GM19324 (cell line): Measurements from ENCODE around the gene GABRR2.
"Not testable (repeated sequence)": the region's sequence is repeated elsewhere in the genome, so short reads cannot be mapped to it uniquely, and the experiment has no call there.

Experiments used
- ATAC-seq: cut with Tn5 transposase; IDR thresholded peaks from one replicate; pipeline ENCODE4 v1.9.1; 2021; ENCODE audit warnings: mild to moderate bottlenecking, moderate library complexity; ENCODE audit not compliant: unreplicated experiment, low FRiP score

The GABRR2 gene

GRCh38 chr6:89264296-89264695 lies 50.8 kb downstream of the GABRR2 start:
- no peak for ATAC-seq

GRCh38 chr6:89260832-89261231 lies 54.3 kb downstream of the GABRR2 start:
- ATAC-seq = no peak

GRCh38 chr6:89260310-89260709 lies 54.8 kb downstream of the GABRR2 start:
- no peak for ATAC-seq

GRCh38 chr6:89258912-89259311 lies 56.2 kb downstream of the GABRR2 start:
- ATAC-seq = no peak

- no peak for ATAC-seq
These were observed 57.3 kb downstream of the GABRR2 start for GRCh38 chr6:89257781-89258180.

GRCh38 chr6:89257346-89257745 lies 57.8 kb downstream of the GABRR2 start:
- no peak for ATAC-seq

GRCh38 chr6:89255417-89255816 lies 59.7 kb downstream of the GABRR2 start:
- no peak for ATAC-seq

GRCh38 chr6:89254569-89254968 lies 60.5 kb downstream of the GABRR2 start:
- no peak for ATAC-seq

- ATAC-seq = no peak
These were observed 62.2 kb downstream of the GABRR2 start for GRCh38 chr6:89252907-89253306.

GRCh38 chr6:89251976-89252375 lies 63.1 kb downstream of the GABRR2 start:
- ATAC-seq = no peak

GRCh38 chr6:89251170-89251569 lies 63.9 kb downstream of the GABRR2 start:
- ATAC-seq = no peak

- ATAC-seq = no peak
These were observed 64.9 kb downstream of the GABRR2 start for GRCh38 chr6:89250239-89250638.

- ATAC-seq = no peak
These were observed 70.7 kb downstream of the GABRR2 start for GRCh38 chr6:89244241-89244985.

GRCh38 chr6:89243331-89243629 lies 71.8 kb downstream of the GABRR2 start:
- no peak for ATAC-seq

GRCh38 chr6:89242574-89243330 lies 72.3 kb downstream of the GABRR2 start:
- no peak for ATAC-seq

- ATAC-seq = no peak
These were observed 75.8 kb downstream of the GABRR2 start for GRCh38 chr6:89239338-89239737.

- no peak for ATAC-seq
These were observed 77.9 kb downstream of the GABRR2 start for GRCh38 chr6:89237158-89237557.

- ATAC-seq = not testable (repeated sequence)
These were observed 81.5 kb downstream of the GABRR2 start for GRCh38 chr6:89233605-89234004.

GRCh38 chr6:89222712-89223039 lies 92.4 kb downstream of the GABRR2 start:
- no peak for ATAC-seq

GRCh38 chr6:89221971-89222711 lies 93.0 kb downstream of the GABRR2 start:
- ATAC-seq = no peak

- ATAC-seq = no peak
These were observed 94.0 kb downstream of the GABRR2 start for GRCh38 chr6:89221129-89221528.
